Spleen (tissue), 11 donors: ENCODE measurements around the gene DIDO1. TPM values are rescaled to one million over a fixed set of nuclear protein-coding genes. Genes with fewer than 3 reads are reported as not detected.

Source experiments
- DNase-seq: peaks from one replicate; pipeline ENCODE4 v3.0.0-alpha.2; 2020
- H3K27ac ChIP-seq, 8 donors: fragments of 200-600 bp; sonication (generic) in 7 of 8; 1 replicate in 4 of 8; 2 replicates in 4 of 8; pipeline versions ENCODE4 v1.5.0 to v1.8.0; 2016 to 2021; ENCODE audit warnings: inconsistent platforms in 4 of 8, mild to moderate bottlenecking in 4 of 8, moderate library complexity in 1 of 8
- H3K27me3 ChIP-seq, 7 donors: fragments of 200-600 bp; sonication (generic) in 6 of 7; replicated peaks in 1 of 7; 1 replicate in 4 of 7; 2 replicates in 3 of 7; pipeline versions ENCODE4 v1.5.0 to v1.8.0; 2016 to 2021; ENCODE audit warnings: inconsistent platforms in 3 of 7, mild to moderate bottlenecking in 1 of 7
- H3K36me3 ChIP-seq, 6 donors: fragments of 200-600 bp; sonication (generic) in 5 of 6; 1 replicate in 4 of 6; 2 replicates in 2 of 6; pipeline versions ENCODE4 v1.5.0 to v1.8.0; 2016 to 2021; ENCODE audit warnings: inconsistent platforms in 2 of 6
- H3K4me1 ChIP-seq, 6 donors: fragments of 200-600 bp; sonication (generic) in 5 of 6; 1 replicate in 3 of 6; 2 replicates in 3 of 6; pipeline versions ENCODE4 v1.5.0 to v1.8.0; 2016 to 2021; ENCODE audit warnings: inconsistent platforms in 3 of 6
- H3K4me3 ChIP-seq, 8 donors: fragments of 200-600 bp; sonication (generic) in 7 of 8; 1 replicate in 4 of 8; 2 replicates in 4 of 8; pipeline versions ENCODE4 v1.5.0 to v1.8.0; 2016 to 2021; ENCODE audit warnings: inconsistent platforms in 4 of 8, mild to moderate bottlenecking in 4 of 8, moderate library complexity in 2 of 8
- H3K9me3 ChIP-seq, 8 donors: fragments of 200-600 bp; sonication (generic) in 7 of 8; 1 replicate in 4 of 8; 2 replicates in 4 of 8; pipeline versions ENCODE4 v1.5.0 to v1.8.0; 2016 to 2021; ENCODE audit warnings: inconsistent platforms in 4 of 8
- CTCF ChIP-seq, 11 experiments: fragments of 200-600 bp in 7 of 11; fragments of 450-650 bp in 4 of 11; sonication (generic) in 4 of 11; IDR thresholded peaks in 8 of 11; conservative IDR thresholded peaks in 3 of 11; 1 replicate in 7 of 11; 2 replicates in 4 of 11; pipeline versions ENCODE4 v1.4.0 to v1.8.0; 2016 to 2021; ENCODE audit warnings: antibody characterized with exemption in 11 of 11, inconsistent platforms in 4 of 11, mild to moderate bottlenecking in 1 of 11
- POLR2A ChIP-seq, 3 donors: fragments of 450-650 bp; IDR thresholded peaks; one replicate each; pipeline ENCODE4 v1.5.1; 2017; ENCODE audit warnings: antibody characterized with exemption in 3 of 3, mild to moderate bottlenecking in 1 of 3
- POLR2AphosphoS5 ChIP-seq, 3 donors: sonication (generic); formaldehyde crosslinking; IDR thresholded peaks; one replicate each; pipeline ENCODE4 v1.5.1; 2017; ENCODE audit warnings: antibody characterized with exemption in 3 of 3
- WGBS, 5 donors: extraction: QIAGEN DNeasy Blood & Tissue Kit in 3 of 5; methylation state at CpG; one replicate each; pipeline versions ENCODE4 v1.1.5 to v1.1.7; 2013 to 2018; 5-methylcytosine and 5-hydroxymethylcytosine counted together
- intact Hi-C: fragments of 100-400 bp; cut with DNase I; formaldehyde crosslinking; loops from one replicate; pipeline ENCODE4 v1.15.0; 2023; ENCODE audit warnings: low total_unique reads
- polyA plus RNA-seq, 3 donors: library from polyadenylated mRNA; stranded (reverse); fragments of 200-250 nt; gene quantifications; one replicate each; pipeline ENCODE4 v1.2.1, GENCODE V29; 2013
- small RNA-seq, 4 donors: library from RNA; depleted of rRNA; stranded (forward); fragments of <200 nt; gene quantifications; one replicate each; pipeline ENCODE3, GENCODE V24; 2016
- total RNA-seq, 7 donors: library from RNA; depleted of rRNA in 3 of 7; stranded (reverse); fragments of >200 nt in 3 of 7; fragmentation: NEBNext Ultra II Directional in 4 of 7; extraction: Animal tissue kit (Norgen Biotek cat#: 25700) in 4 of 7; gene quantifications; one replicate each; pipeline versions ENCODE4 v1.1.0 to v1.2.1, GENCODE V29; 2016 to 2021
- donor health status: healthy with polysubstance abuse.
- donor health status: DM: no; HTN: no; CAD: no; lungs with moderate emphysema.
- donor health status: DM: no; HTN: no; CAD: no.
- donor health status: Bipolar disorder and iron deficiency.
- donor health status: healthy.
- donor health status: DM: no; HTN: no; CAD: no.
- donor health status: DM: yes; HTN: yes; CAD: no.

DIDO1 gene
- total and polyA plus RNA-seq, 10 donors, result 17.4 to 79.6 (median 66.9) TPM

GRCh38 chr20:62829231-62830230, 96.8 kb downstream of the DIDO1 start:
- intact Hi-C loops, result no loop called here
- 92 to 97% (median 93%) methylated on average over 21 to 32 of the region's 32 CpGs for WGBS, 5 donors
- peak; percentile 64 for DNase-seq
- Histone ChIP-seq H3K9me3 (no peaks in the 10 kb centered on the region), H3K27ac (no peak overlapping the region), H3K4me3 (no peak overlapping the region), H3K4me1 (peaks cover 10 to 50% (median 40%) of the 10 kb centered on the region in 6 donors), H3K27me3 (peaks cover 0 to 29% (median 0%) of the 10 kb centered on the region in 7 donors), H3K36me3 (no peaks in the 10 kb centered on the region)
- TF ChIP-seq CTCF (IDR thresholded peaks at IDR 0.05 in 8 of 11, conservative IDR thresholded peaks at IDR 0.05 in 3 of 11) (no peak), POLR2A (IDR thresholded peaks at IDR 0.05) (no peak), POLR2AphosphoS5 (IDR thresholded peaks at IDR 0.05) (no peak)

- Histone ChIP-seq H3K4me3 (no peak overlapping the region), H3K36me3 (no peaks in the 10 kb centered on the region), H3K27me3 (peaks cover 0 to 33% (median 0%) of the 10 kb centered on the region in 7 donors), H3K27ac (no peak overlapping the region), H3K4me1 (peaks cover 10 to 50% (median 41%) of the 10 kb centered on the region in 6 donors), H3K9me3 (no peaks in the 10 kb centered on the region)
- no peak for DNase-seq
- TF ChIP-seq POLR2A (IDR thresholded peaks at IDR 0.05), result no peak
- TF ChIP-seq CTCF (IDR thresholded peaks at IDR 0.05 in 8 of 11, conservative IDR thresholded peaks at IDR 0.05 in 3 of 11), result no peak
- TF ChIP-seq POLR2AphosphoS5 (IDR thresholded peaks at IDR 0.05), result no peak
- 85 to 94% (median 88%) methylated on average over 8 to 29 of the region's 29 CpGs for WGBS, 5 donors
- intact Hi-C loops, result no loop called here
Observed at GRCh38 chr20:62828511-62829230, 97.6 kb downstream of the DIDO1 start.

GRCh38 chr20:62828051-62828450, 98.3 kb downstream of the DIDO1 start:
- 79 to 95% (median 90%) methylated on average over 5 to 9 of the region's 9 CpGs for WGBS, 5 donors
- intact Hi-C loops, result no loop called here

More at GRCh38 chr20:62828051-62828450, 98.3 kb downstream of the DIDO1 start:
- DNase-seq, result no peak
- Histone ChIP-seq H3K27me3 (peaks cover 0 to 33% (median 0%) of the 10 kb centered on the region in 7 donors), H3K4me3 (no peak overlapping the region), H3K36me3 (no peaks in the 10 kb centered on the region), H3K4me1 (peaks cover 10 to 46% (median 37%) of the 10 kb centered on the region in 6 donors), H3K27ac (no peak overlapping the region), H3K9me3 (no peaks in the 10 kb centered on the region)
- TF ChIP-seq POLR2AphosphoS5 (IDR thresholded peaks at IDR 0.05) (no peak), POLR2A (IDR thresholded peaks at IDR 0.05) (no peak), CTCF (IDR thresholded peaks at IDR 0.05 in 8 of 11, conservative IDR thresholded peaks at IDR 0.05 in 3 of 11) (no peak)

Small RNA genes lying within 50 kb of the gene (small RNA-seq; reads per million reads assigned to genes)
- 0 reads per million in 4 donors for gene DPH3P1

Other genes with a start within 250 kb of the DIDO1 start
- gene NTSR1, start 217.7 kb downstream of the DIDO1 start, total RNA-seq, result 1 to 10 TPM in 3 of 7 donors, under 1 TPM in 4; 0.51 to 5.7 (median 0.92) TPM
- under 1 TPM; 0.14 to 0.30 (median 0.26) TPM for gene NTSR1, start 217.7 kb downstream of the DIDO1 start, polyA plus RNA-seq
- gene MRGBP, start 130.0 kb downstream of the DIDO1 start, total RNA-seq, result 10 to 100 TPM in 4 of 7 donors, 1 to 10 TPM in 3; 8.5 to 15.7 (median 12.0) TPM
- gene MRGBP, start 130.0 kb downstream of the DIDO1 start, polyA plus RNA-seq, result 10 to 100 TPM; 10.6 to 13.1 (median 12.6) TPM
- 10 to 100 TPM; 69.8 to 91.0 (median 78.2) TPM for gene OGFR, start 121.7 kb downstream of the DIDO1 start, total RNA-seq
- gene OGFR, start 121.7 kb downstream of the DIDO1 start, polyA plus RNA-seq, result 100 to 1,000 TPM in 1 of 3 donors, 10 to 100 TPM in 2; 46.0 to 127 (median 66.9) TPM
- gene COL9A3, start 109.5 kb downstream of the DIDO1 start, total RNA-seq, result 10 to 100 TPM in 3 of 7 donors, 1 to 10 TPM in 4; 1.2 to 16.7 (median 6.8) TPM
- 10 to 100 TPM; 10.9 to 14.7 (median 13.1) TPM for gene COL9A3, start 109.5 kb downstream of the DIDO1 start, polyA plus RNA-seq
- 1 to 10 TPM; 4.1 to 8.8 (median 6.8) TPM for gene TCFL5, start 64.7 kb downstream of the DIDO1 start, total RNA-seq
- gene TCFL5, start 64.7 kb downstream of the DIDO1 start, polyA plus RNA-seq, result 1 to 10 TPM; 4.5 to 6.3 (median 5.3) TPM
- 10 to 100 TPM; 26.5 to 33.3 (median 29.6) TPM for gene GID8, start 11.6 kb upstream of the DIDO1 start, total RNA-seq
- gene GID8, start 11.6 kb upstream of the DIDO1 start, polyA plus RNA-seq, result 10 to 100 TPM in 2 of 3 donors, 1 to 10 TPM in 1; 9.7 to 12.9 (median 12.0) TPM
- gene SLC17A9, start 26.2 kb upstream of the DIDO1 start, total RNA-seq, result 10 to 100 TPM; 18.8 to 41.9 (median 31.4) TPM
- 10 to 100 TPM; 34.4 to 95.3 (median 41.5) TPM for gene SLC17A9, start 26.2 kb upstream of the DIDO1 start, polyA plus RNA-seq
- not detected for gene BHLHE23, start 80.5 kb upstream of the DIDO1 start, total RNA-seq
- not detected for gene BHLHE23, start 80.5 kb upstream of the DIDO1 start, polyA plus RNA-seq